GM12878 (cell line): ENCODE data around the gene AMER2. TPM values are rescaled to one million over a fixed set of nuclear protein-coding genes. Genes with fewer than 3 reads are reported as not detected.

Experiments used
- ATAC-seq: fragments of 200-7000 bp; cut with Tn5 transposase; 3 replicates; pipeline ENCODE4 v1.9.1; 2020; ENCODE audit warnings: mild to moderate bottlenecking, moderate library complexity
- BruUV-seq: library from RNA; stranded (reverse); fragments of 400-500 nt; replicated peaks from 2 replicates; lab custom pipeline; 2021; lab: Mats Ljungman, UMichigan
- CTCF ChIA-PET: fragments of 300-600 bp; sonication (Branson Sonifier 250); formaldehyde crosslinking; extraction: SDS; loops from one replicate; lab custom pipeline; 2021; ENCODE audit warnings: inconsistent platforms; lab: Yijun Ruan, JAX
- POLR2A ChIA-PET: fragments of 350-600 bp; formaldehyde crosslinking; extraction: SDS; loops from one replicate; lab custom pipeline; 2021; ENCODE audit warnings: inconsistent platforms; lab: Charles Lee
- RAD21 ChIA-PET: fragments of 300-600 bp; sonication (Branson Sonifier 250); formaldehyde crosslinking; loops from one replicate; lab custom pipeline; 2023; ENCODE audit warnings: antibody characterized with exemption; ENCODE audit not compliant: unreplicated experiment; lab: Charles Lee
- SMC1A ChIA-PET: fragments of 300-600 bp; sonication (Branson Sonifier 250); formaldehyde crosslinking; loops from one replicate; lab custom pipeline; 2023; ENCODE audit not compliant: unreplicated experiment, uncharacterized antibody; lab: Charles Lee
- DNase-seq: peaks from one replicate; pipeline ENCODE4 v3.0.0-alpha.2; 2011; ENCODE audit warnings: low read depth, low spot score
- FAIRE-seq: peaks from 3 replicates; lab custom pipeline; 2011; peaks lifted over from hg19 to GRCh38; lab: Jason Lieb, UNC
- H2AFZ ChIP-seq: 2 replicates; pipeline ENCODE4 v1.6.0; 2011; ENCODE audit warnings: low read depth, low read length, control low read depth; ENCODE audit not compliant: control insufficient read depth
- H3K27ac ChIP-seq: 2 replicates; pipeline ENCODE4 v1.5.1; 2011; ENCODE audit warnings: control low read depth; ENCODE audit not compliant: control insufficient read depth, insufficient read depth
- H3K27me3 ChIP-seq, 2 experiments: replicated peaks in 1 of 2; 2 replicates each; pipeline versions ENCODE4 v1.6.0 to v1.6.1; 2011; ENCODE audit warnings: low read length in 1 of 2; ENCODE audit not compliant: control insufficient read depth in 2 of 2, insufficient read depth in 2 of 2
- H3K36me3 ChIP-seq, 2 experiments: 2 replicates each; pipeline ENCODE4 v1.5.1; 2011; ENCODE audit warnings: low read length in 1 of 2; ENCODE audit not compliant: control insufficient read depth in 2 of 2, insufficient read depth in 2 of 2
- H3K4me1 ChIP-seq: 2 replicates; pipeline ENCODE4 v1.6.1; 2011; ENCODE audit warnings: mild to moderate bottlenecking, low read length, moderate library complexity, mixed read lengths; ENCODE audit not compliant: control insufficient read depth, insufficient read depth
- H3K4me2 ChIP-seq: 2 replicates; pipeline ENCODE4 v1.6.0; 2011; ENCODE audit warnings: control low read depth; ENCODE audit not compliant: control insufficient read depth, insufficient read depth
- H3K4me3 ChIP-seq: fragments of 200-600 bp; sonication (generic); 2 replicates; pipeline ENCODE4 v1.5.1; 2016
- H3K79me2 ChIP-seq: 2 replicates; pipeline ENCODE4 v1.6.0; 2011; ENCODE audit warnings: low read length; ENCODE audit not compliant: control insufficient read depth, insufficient read depth
- H3K9ac ChIP-seq: 2 replicates; pipeline ENCODE4 v1.8.0; 2011; ENCODE audit warnings: low read length, control low read depth, mixed read lengths; ENCODE audit not compliant: control insufficient read depth, insufficient read depth
- H3K9me3 ChIP-seq: replicated peaks from 3 replicates; pipeline ENCODE4 v1.5.1; 2011; ENCODE audit warnings: mild to moderate bottlenecking, low read length; ENCODE audit not compliant: control insufficient read depth, insufficient read depth
- H4K20me1 ChIP-seq: 2 replicates; pipeline ENCODE4 v1.6.0; 2011; ENCODE audit not compliant: control insufficient read depth, insufficient read depth
- CREB1 ChIP-seq: IDR thresholded peaks from 2 replicates; pipeline ENCODE4 v1.6.1; 2012; ENCODE audit warnings: low read depth, mild to moderate bottlenecking, inconsistent platforms
- IRF4 ChIP-seq: IDR thresholded peaks from 2 replicates; pipeline ENCODE4 v1.6.1; 2011; ENCODE audit warnings: low read depth, low read length
- NFXL1 ChIP-seq: fragments of 450-650 bp; IDR thresholded peaks from 2 replicates; pipeline ENCODE4 v1.6.1; 2017; ENCODE audit warnings: antibody characterized with exemption, mild to moderate bottlenecking, borderline replicate concordance
- NR2C2 ChIP-seq: IDR thresholded peaks from 2 replicates; pipeline ENCODE4 v1.6.1; 2011; ENCODE audit warnings: borderline replicate concordance, low read depth; ENCODE audit not compliant: control insufficient read depth, insufficient read length
- PAX5 ChIP-seq: IDR thresholded peaks from 2 replicates; pipeline ENCODE4 v1.6.1; 2011; ENCODE audit warnings: low read depth, low read length, borderline replicate concordance
- RELB ChIP-seq: fragments of 450-650 bp; IDR thresholded peaks from 2 replicates; pipeline ENCODE4 v1.6.1; 2017; ENCODE audit warnings: low read depth, mild to moderate bottlenecking, moderate library complexity
- WRNIP1 ChIP-seq: IDR thresholded peaks from 2 replicates; pipeline ENCODE4 v1.6.1; 2011; ENCODE audit warnings: low read depth, low read length, improper control_type of control experiment, borderline replicate concordance
- WGBS: methylation state at CpG from one replicate; pipeline ENCODE4 v1.1.6; 2016; ENCODE audit warnings: low lambda C conversion rate; ENCODE audit not compliant: insufficient replicate concordance, insufficient coverage; ENCODE audit errors: missing lambda C conversion rate; 5-methylcytosine and 5-hydroxymethylcytosine counted together
- in situ Hi-C: fragments of 300-500 bp; cut with MboI; formaldehyde crosslinking; loops from 9 replicates; pipeline ENCODE4 v1.14.3; 2018; ENCODE audit warnings: mixed read lengths
- intact Hi-C: fragments of 100-400 bp; cut with micrococcal nuclease; formaldehyde crosslinking; loops from one replicate; pipeline ENCODE4 v1.14.2; 2022; ENCODE audit not compliant: unreplicated experiment
- polyA plus RNA-seq, 11 experiments: library from polyadenylated mRNA; depleted of rRNA in 4 of 11; unstranded in 6 of 11; stranded (reverse) in 5 of 11; fragments of >200 nt; fragmentation: Nextera tagmentation in 4 of 11; fragmentation: Illumina TruSeq in 1 of 11; extraction: Ambion mirVana in 4 of 11; extraction: Trizol in 1 of 11; gene quantifications; 1 replicate in 1 of 11; 2 replicates in 10 of 11; pipeline versions ENCODE4 v1.2.1 to v1.2.3, GENCODE V29; 2011 to 2016; ENCODE audit warnings: inconsistent platforms in 2 of 11, missing spikeins in 2 of 11, low read depth in 1 of 11
- total RNA-seq, 4 experiments: library from RNA; depleted of rRNA in 3 of 4; stranded (reverse); fragments of >200 nt in 3 of 4; fragmentation: Illumina TruSeq in 1 of 4; extraction: Trizol in 1 of 4; gene quantifications; 2 replicates each; pipeline versions ENCODE4 v1.2.1 to v1.2.3, GENCODE V29; 2013 to 2021
- TF ChIP-seq, protein P1 (sequence below): IDR thresholded peaks from 2 replicates; pipeline ENCODE4 v1.6.1; 2012; ENCODE audit warnings: low read depth, low read length, improper control_type of control experiment
- TF ChIP-seq, protein P2 (sequence below): fragments of 450-650 bp; IDR thresholded peaks from 2 replicates; pipeline ENCODE4 v1.6.1; 2017; ENCODE audit warnings: antibody characterized with exemption, mild to moderate bottlenecking, moderate library complexity
- TF ChIP-seq, protein P3 (sequence below): IDR thresholded peaks from 2 replicates; pipeline ENCODE4 v1.6.1; 2011; ENCODE audit warnings: borderline replicate concordance, low read depth, mild to moderate bottlenecking, moderate library complexity, low read length; ENCODE audit not compliant: insufficient read depth, poor library complexity, severe bottlenecking

Gene AMER2
- total and polyA plus RNA-seq, 10 of the 15 experiments (the other 5 are each of a cell fraction or from before 2014, with no cell fraction given) = 0.01 to 0.34 (median 0.21) TPM

GRCh38 chr13:25168790-25169189 is 3.3 kb downstream of the AMER2 start:
- H3K79me2 ChIP-seq = no peaks in the 10 kb centered on the region
- RAD21 ChIA-PET = no interaction called here
- intact Hi-C loops (no loop called here), in situ Hi-C loops (no loop called here)
- DNase-seq (no peak), ATAC-seq (no peak), FAIRE-seq (no peak)
- TF ChIP-seq PAX5 = no peak
- TF ChIP-seq, protein P1, sequence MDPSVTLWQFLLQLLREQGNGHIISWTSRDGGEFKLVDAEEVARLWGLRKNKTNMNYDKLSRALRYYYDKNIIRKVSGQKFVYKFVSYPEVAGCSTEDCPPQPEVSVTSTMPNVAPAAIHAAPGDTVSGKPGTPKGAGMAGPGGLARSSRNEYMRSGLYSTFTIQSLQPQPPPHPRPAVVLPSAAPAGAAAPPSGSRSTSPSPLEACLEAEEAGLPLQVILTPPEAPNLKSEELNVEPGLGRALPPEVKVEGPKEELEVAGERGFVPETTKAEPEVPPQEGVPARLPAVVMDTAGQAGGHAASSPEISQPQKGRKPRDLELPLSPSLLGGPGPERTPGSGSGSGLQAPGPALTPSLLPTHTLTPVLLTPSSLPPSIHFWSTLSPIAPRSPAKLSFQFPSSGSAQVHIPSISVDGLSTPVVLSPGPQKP = no peak
- no peak for TF ChIP-seq NR2C2
- no peak for TF ChIP-seq RELB
- TF ChIP-seq, protein P2, sequence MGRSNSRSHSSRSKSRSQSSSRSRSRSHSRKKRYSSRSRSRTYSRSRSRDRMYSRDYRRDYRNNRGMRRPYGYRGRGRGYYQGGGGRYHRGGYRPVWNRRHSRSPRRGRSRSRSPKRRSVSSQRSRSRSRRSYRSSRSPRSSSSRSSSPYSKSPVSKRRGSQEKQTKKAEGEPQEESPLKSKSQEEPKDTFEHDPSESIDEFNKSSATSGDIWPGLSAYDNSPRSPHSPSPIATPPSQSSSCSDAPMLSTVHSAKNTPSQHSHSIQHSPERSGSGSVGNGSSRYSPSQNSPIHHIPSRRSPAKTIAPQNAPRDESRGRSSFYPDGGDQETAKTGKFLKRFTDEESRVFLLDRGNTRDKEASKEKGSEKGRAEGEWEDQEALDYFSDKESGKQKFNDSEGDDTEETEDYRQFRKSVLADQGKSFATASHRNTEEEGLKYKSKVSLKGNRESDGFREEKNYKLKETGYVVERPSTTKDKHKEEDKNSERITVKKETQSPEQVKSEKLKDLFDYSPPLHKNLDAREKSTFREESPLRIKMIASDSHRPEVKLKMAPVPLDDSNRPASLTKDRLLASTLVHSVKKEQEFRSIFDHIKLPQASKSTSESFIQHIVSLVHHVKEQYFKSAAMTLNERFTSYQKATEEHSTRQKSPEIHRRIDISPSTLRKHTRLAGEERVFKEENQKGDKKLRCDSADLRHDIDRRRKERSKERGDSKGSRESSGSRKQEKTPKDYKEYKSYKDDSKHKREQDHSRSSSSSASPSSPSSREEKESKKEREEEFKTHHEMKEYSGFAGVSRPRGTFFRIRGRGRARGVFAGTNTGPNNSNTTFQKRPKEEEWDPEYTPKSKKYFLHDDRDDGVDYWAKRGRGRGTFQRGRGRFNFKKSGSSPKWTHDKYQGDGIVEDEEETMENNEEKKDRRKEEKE = no peak
- TF ChIP-seq, protein P3, sequence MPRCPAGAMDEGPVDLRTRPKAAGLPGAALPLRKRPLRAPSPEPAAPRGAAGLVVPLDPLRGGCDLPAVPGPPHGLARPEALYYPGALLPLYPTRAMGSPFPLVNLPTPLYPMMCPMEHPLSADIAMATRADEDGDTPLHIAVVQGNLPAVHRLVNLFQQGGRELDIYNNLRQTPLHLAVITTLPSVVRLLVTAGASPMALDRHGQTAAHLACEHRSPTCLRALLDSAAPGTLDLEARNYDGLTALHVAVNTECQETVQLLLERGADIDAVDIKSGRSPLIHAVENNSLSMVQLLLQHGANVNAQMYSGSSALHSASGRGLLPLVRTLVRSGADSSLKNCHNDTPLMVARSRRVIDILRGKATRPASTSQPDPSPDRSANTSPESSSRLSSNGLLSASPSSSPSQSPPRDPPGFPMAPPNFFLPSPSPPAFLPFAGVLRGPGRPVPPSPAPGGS = no peak
- TF ChIP-seq IRF4 = no peak
- no peak for TF ChIP-seq CREB1
- no peak for TF ChIP-seq NFXL1
- no peak for TF ChIP-seq WRNIP1
- peaks cover 6 to 8% of the 10 kb centered on the region in 2 experiments for H3K27me3 ChIP-seq
- WGBS = 0% methylated on average over 3 of the region's 3 CpGs
- CTCF ChIA-PET = interaction anchor here (1.2 kb wide), 1 partner anchor 54 kb away, joined by 3 read pairs; no protein-coding TSS in a partner anchor
- H3K27ac ChIP-seq = no peak overlapping the region
- H3K4me1 ChIP-seq = no peaks in the 10 kb centered on the region
- no peak overlapping the region for H3K9ac ChIP-seq
- BruUV-seq = no TSS peak
- POLR2A ChIA-PET = no interaction called here
- peaks cover 5% of the 10 kb centered on the region; the same call in 1 of the 3 replicates for H3K9me3 ChIP-seq
- no peak overlapping the region for H2AFZ ChIP-seq
- H3K4me3 ChIP-seq = no peak overlapping the region
- SMC1A ChIA-PET = no interaction called here
- no peak overlapping the region for H3K4me2 ChIP-seq
- H3K36me3 ChIP-seq = no peaks in the 10 kb centered on the region
- H4K20me1 ChIP-seq = no peaks in the 10 kb centered on the region
